IMR-90 (cell line): ENCODE data around the gene PRKCSH. TPM values are rescaled to one million over a fixed set of nuclear protein-coding genes. Genes with fewer than 3 reads are reported as not detected.
"Not testable (repeated sequence)": the region's sequence is repeated elsewhere in the genome, so short reads cannot be mapped to it uniquely, and the experiment has no call there.

Experiments
- ATAC-seq: fragments of 200-7000 bp; cut with Tn5 transposase; 2 replicates; pipeline ENCODE4 v1.9.1; 2020; ENCODE audit warnings: low read depth, mild to moderate bottlenecking, moderate library complexity
- BruUV-seq: library from RNA; stranded (reverse); fragments of 400-500 nt; replicated peaks from 2 replicates; lab custom pipeline; 2021; lab: Mats Ljungman, UMichigan
- CTCF ChIA-PET: fragments of 300-600 bp; formaldehyde crosslinking; extraction: SDS; loops from one replicate; lab custom pipeline; 2021; ENCODE audit warnings: antibody characterized with exemption; lab: Yijun Ruan, JAX
- POLR2A ChIA-PET: fragments of 300-600 bp; sonication (Branson Sonifier 250); formaldehyde crosslinking; loops from one replicate; lab custom pipeline; 2022; ENCODE audit warnings: antibody characterized with exemption; ENCODE audit not compliant: unreplicated experiment; lab: Charles Lee
- DNase-seq: peaks from one replicate; pipeline ENCODE4 v3.0.0; 2013
- H2AFZ ChIP-seq: replicated peaks from 2 replicates; pipeline ENCODE3; 2013; ENCODE audit warnings: low read length, mild to moderate bottlenecking; ENCODE audit not compliant: poor library complexity
- H2AK5ac ChIP-seq: 2 replicates; pipeline ENCODE4 v1.6.1; 2013; ENCODE audit warnings: low read depth, low read length, inconsistent platforms
- H2AK9ac ChIP-seq: replicated peaks from 2 replicates; pipeline ENCODE3; 2013; ENCODE audit warnings: mild to moderate bottlenecking, low read depth, low read length, moderate library complexity; ENCODE audit not compliant: poor library complexity
- H2BK120ac ChIP-seq: 2 replicates; pipeline ENCODE4 v1.6.1; 2013; ENCODE audit warnings: low read depth, low read length, inconsistent platforms
- H2BK15ac ChIP-seq: 3 replicates; pipeline ENCODE4 v1.6.1; 2013; ENCODE audit warnings: low read depth, low read length, inconsistent platforms
- H2BK20ac ChIP-seq: 2 replicates; pipeline ENCODE4 v1.6.1; 2013; ENCODE audit warnings: low read depth, mild to moderate bottlenecking, inconsistent platforms, low read length, moderate library complexity
- H2BK5ac ChIP-seq: 2 replicates; pipeline ENCODE4 v1.6.1; 2013; ENCODE audit warnings: mild to moderate bottlenecking, low read depth, low read length, inconsistent platforms; ENCODE audit not compliant: poor library complexity, severe bottlenecking
- H3K14ac ChIP-seq: replicated peaks from 2 replicates; pipeline ENCODE4 v1.6.1; 2013; ENCODE audit warnings: low read depth, low read length, inconsistent platforms
- H3K18ac ChIP-seq: 2 replicates; pipeline ENCODE4 v1.6.1; 2013; ENCODE audit warnings: low read depth, low read length, control low read depth
- H3K23ac ChIP-seq: 2 replicates; pipeline ENCODE4 v1.6.1; 2013; ENCODE audit warnings: low read depth, low read length, inconsistent platforms
- H3K27ac ChIP-seq: 2 replicates; pipeline ENCODE4 v1.5.1; 2013; ENCODE audit warnings: mild to moderate bottlenecking, control low read depth, low read length; ENCODE audit not compliant: insufficient read depth
- H3K27me3 ChIP-seq: 2 replicates; pipeline ENCODE4 v1.6.1; 2013; ENCODE audit warnings: low read length; ENCODE audit not compliant: control insufficient read depth, insufficient read depth
- H3K36me3 ChIP-seq: 2 replicates; pipeline ENCODE4 v1.6.1; 2013; ENCODE audit warnings: low read length, mixed read lengths; ENCODE audit not compliant: control insufficient read depth, insufficient read depth
- H3K4ac ChIP-seq: 2 replicates; pipeline ENCODE4 v1.6.1; 2013; ENCODE audit warnings: low read depth, low read length, inconsistent platforms
- H3K4me1 ChIP-seq: 2 replicates; pipeline ENCODE4 v1.6.1; 2013; ENCODE audit warnings: low read length, mixed read lengths; ENCODE audit not compliant: control insufficient read depth, insufficient read depth
- H3K4me2 ChIP-seq: 2 replicates; pipeline ENCODE4 v1.6.1; 2013; ENCODE audit warnings: low read depth, mild to moderate bottlenecking, control low read depth, low read length, moderate library complexity
- H3K4me3 ChIP-seq: 2 replicates; pipeline ENCODE4 v1.5.1; 2013; ENCODE audit warnings: low read depth, mild to moderate bottlenecking, control low read depth, low read length, moderate library complexity; ENCODE audit not compliant: insufficient read depth
- H3K56ac ChIP-seq: 2 replicates; pipeline ENCODE4 v1.6.1; 2013; ENCODE audit warnings: low read length, inconsistent platforms; ENCODE audit not compliant: insufficient read depth; ENCODE audit errors: extremely low read depth
- H3K79me1 ChIP-seq, 2 experiments: 2 replicates each; pipeline ENCODE4 v1.6.1; 2013; ENCODE audit warnings: low read length in 2 of 2, inconsistent platforms in 1 of 2, low read depth in 1 of 2
- H3K9ac ChIP-seq: 2 replicates; pipeline ENCODE4 v1.6.1; 2013; ENCODE audit warnings: low read depth, low read length, control low read depth
- H3K9me1 ChIP-seq: 2 replicates; pipeline ENCODE4 v1.6.1; 2013; ENCODE audit warnings: low read length, inconsistent platforms; ENCODE audit not compliant: insufficient read depth
- H3K9me3 ChIP-seq: 2 replicates; pipeline ENCODE4 v1.6.1; 2013; ENCODE audit warnings: low read length; ENCODE audit not compliant: control insufficient read depth, insufficient read depth
- H4K20me1 ChIP-seq: 2 replicates; pipeline ENCODE4 v1.6.1; 2013; ENCODE audit warnings: low read length, inconsistent platforms; ENCODE audit not compliant: insufficient read depth
- H4K5ac ChIP-seq: 2 replicates; pipeline ENCODE4 v1.6.1; 2013; ENCODE audit warnings: mild to moderate bottlenecking, low read depth, low read length, control low read depth
- H4K8ac ChIP-seq, 2 experiments: 2 replicates each; pipeline ENCODE4 v1.6.1; 2013; ENCODE audit warnings: low read depth in 2 of 2, low read length in 2 of 2, control low read depth in 1 of 2, inconsistent platforms in 1 of 2
- H4K91ac ChIP-seq: 2 replicates; pipeline ENCODE4 v1.6.1; 2013; ENCODE audit warnings: low read depth, low read length, inconsistent platforms; ENCODE audit not compliant: insufficient read depth
- BHLHE40 ChIP-seq: fragments of 150-350 bp; IDR thresholded peaks from 2 replicates; pipeline ENCODE4 v1.6.1; 2016; ENCODE audit warnings: mild to moderate bottlenecking, low read depth, low read length
- MAFK ChIP-seq: IDR thresholded peaks from 2 replicates; pipeline ENCODE4 v1.6.1; 2012; ENCODE audit warnings: low read depth, low read length, improper control_type of control experiment
- RAD21 ChIP-seq: IDR thresholded peaks from 2 replicates; pipeline ENCODE4 v1.6.1; 2012; ENCODE audit warnings: low read length, improper control_type of control experiment
- RCOR1 ChIP-seq: IDR thresholded peaks from 2 replicates; pipeline ENCODE4 v1.6.1; 2012; ENCODE audit warnings: mild to moderate bottlenecking, low read length, improper control_type of control experiment; ENCODE audit not compliant: insufficient replicate concordance
- SMC3 ChIP-seq: fragments of 150-350 bp; IDR thresholded peaks from 2 replicates; pipeline ENCODE4 v1.6.1; 2016; ENCODE audit warnings: low read depth, mild to moderate bottlenecking, antibody characterized with exemption, low read length, moderate library complexity
- WGBS, 2 experiments: methylation state at CpG; one replicate each; pipeline versions ENCODE4 v1.1.5 to v1.1.7; 2013; ENCODE audit warnings: missing lambda C conversion rate in 2 of 2; ENCODE audit not compliant: insufficient read length in 1 of 2; ENCODE audit errors: extremely low coverage in 2 of 2; 5-methylcytosine and 5-hydroxymethylcytosine counted together
- dilution Hi-C: fragments of 300-500 bp; cut with HindIII; formaldehyde crosslinking; loops from one replicate; pipeline ENCODE4 v1.14.3; 2018; ENCODE audit warnings: low sequenced_read_pairs; ENCODE audit not compliant: unreplicated experiment
- in situ Hi-C: fragments of 300-500 bp; cut with MboI; formaldehyde crosslinking; loops from 3 replicates; pipeline ENCODE4 v1.14.3; 2019; ENCODE audit warnings: low sequenced_read_pairs, inconsistent platforms, mixed read lengths
- intact Hi-C: fragments of 100-400 bp; cut with micrococcal nuclease; formaldehyde crosslinking; loops from 2 replicates; pipeline ENCODE4 v1.10.0; 2022
- polyA plus RNA-seq, 3 experiments: library from polyadenylated mRNA; depleted of rRNA; stranded (reverse); fragments of >200 nt; gene quantifications; 2 replicates each; pipeline ENCODE4 v1.2.3, GENCODE V29; 2012; ENCODE audit warnings: low replicate concordance in 1 of 3
- total RNA-seq: library from RNA; depleted of rRNA; stranded (reverse); fragments of >200 nt; gene quantifications from 2 replicates; pipeline ENCODE4 v1.2.3, GENCODE V29; 2012

PRKCSH gene
- total and polyA plus RNA-seq, 2 of the 4 experiments (the other 2 are of a cell fraction), result 36.0 to 252 TPM

- no peak for TF ChIP-seq MAFK
- TF ChIP-seq SMC3, result peak; percentile 20; the same call in 1 of the 2 replicates
- no peak for TF ChIP-seq RCOR1
- TF ChIP-seq BHLHE40, result no peak
- TF ChIP-seq RAD21, result peak; percentile 21; the same call in 1 of the 2 replicates
Observed at GRCh38 chr19:11405846-11406643, 29.4 kb upstream of the PRKCSH start.

GRCh38 chr19:11406703-11407236, 28.7 kb upstream of the PRKCSH start:
- H3K14ac ChIP-seq, H3K27me3 ChIP-seq, H2AK9ac ChIP-seq, H4K5ac ChIP-seq, H3K36me3 ChIP-seq, in situ Hi-C loops, H4K91ac ChIP-seq, H2BK5ac ChIP-seq, H3K4me1 ChIP-seq, H3K4ac ChIP-seq, H2BK20ac ChIP-seq, H3K9ac ChIP-seq, H3K9me3 ChIP-seq, DNase-seq, H3K4me3 ChIP-seq, H3K23ac ChIP-seq, H3K4me2 ChIP-seq, H3K27ac ChIP-seq, ATAC-seq, H2AK5ac ChIP-seq, BruUV-seq, intact Hi-C loops, H3K79me1 ChIP-seq, H2BK15ac ChIP-seq, H3K18ac ChIP-seq, H2BK120ac ChIP-seq, POLR2A ChIA-PET, H3K9me1 ChIP-seq, dilution Hi-C loops, H3K56ac ChIP-seq, H4K8ac ChIP-seq, H4K20me1 ChIP-seq: not testable (repeated sequence)
- H2AFZ ChIP-seq, result peak overlapping the region; percentile 65
- CTCF ChIA-PET, result interaction anchor here (0.9 kb wide), 1 partner anchor 25 kb away, joined by 4 read pairs; no protein-coding TSS in a partner anchor
- WGBS, 2 experiments, result 83% methylated on average over 3 of the region's 12 CpGs; no CpG with 5 or more reads in 1 of the 2 experiments

More at GRCh38 chr19:11405846-11406643, 29.4 kb upstream of the PRKCSH start:
- WGBS, 2 experiments, result 24% methylated on average over 23 of the region's 44 CpGs; no CpG with 5 or more reads in 1 of the 2 experiments
- no peak overlapping the region for H3K27ac ChIP-seq
- H2BK120ac ChIP-seq, result no peak overlapping the region
- no peak overlapping the region for H4K5ac ChIP-seq
- no peaks in the 10 kb centered on the region for H3K36me3 ChIP-seq
- H3K4me1 ChIP-seq, result no peaks in the 10 kb centered on the region
- CTCF ChIA-PET, result interaction anchor here (0.6 to 1.1 kb wide), 3 partner anchors 16 to 25 kb away, joined by 3 to 4 read pairs (median 4); no protein-coding TSS in a partner anchor
- peak; percentile 62 for ATAC-seq
- no peak overlapping the region for H3K9ac ChIP-seq
- no peaks in the 10 kb centered on the region for H3K9me3 ChIP-seq
- H3K56ac ChIP-seq, result no peak overlapping the region
- no peak overlapping the region for H4K91ac ChIP-seq
- no peak overlapping the region for H4K8ac ChIP-seq
- no TSS peak for BruUV-seq
- in situ Hi-C loops (no loop called here), dilution Hi-C loops (no loop called here), intact Hi-C loops (no loop called here)
- no peak overlapping the region for H3K23ac ChIP-seq
- no peak overlapping the region for H3K4me3 ChIP-seq
- H2BK15ac ChIP-seq, result no peak overlapping the region
- DNase-seq, result no peak
- H3K18ac ChIP-seq, result no peak overlapping the region
- no peak overlapping the region for H3K14ac ChIP-seq
- POLR2A ChIA-PET, result no interaction called here
- no peak overlapping the region for H3K4me2 ChIP-seq
- no peaks in the 10 kb centered on the region for H3K9me1 ChIP-seq
- no peak overlapping the region for H3K4ac ChIP-seq
- no peak overlapping the region for H2AK5ac ChIP-seq
- H3K79me1 ChIP-seq, result no peaks in the 10 kb centered on the region
- H2BK5ac ChIP-seq, result no peak overlapping the region
- peak overlapping the region; percentile 52 for H2AK9ac ChIP-seq
- H2BK20ac ChIP-seq, result no peak overlapping the region
- peak overlapping the region; percentile 65 for H2AFZ ChIP-seq
- no peaks in the 10 kb centered on the region; the same call in 1 of the 2 replicates for H4K20me1 ChIP-seq
- H3K27me3 ChIP-seq, result peaks cover 2% of the 10 kb centered on the region
